Hepatocyte (in vitro differentiated cells): ENCODE data around the gene LRRC75B. TPM values are rescaled to one million over a fixed set of nuclear protein-coding genes. Genes with fewer than 3 reads are reported as not detected.

ENCODE experiments used
- DNase-seq: peaks from one replicate; pipeline ENCODE4 v3.0.0-alpha.2; 2016; ENCODE audit warnings: low spot score
- H2AFZ ChIP-seq: fragments of 200-600 bp; sonication (generic); 2 replicates; pipeline ENCODE4 v1.6.0; 2016; ENCODE audit warnings: antibody characterized with exemption, mild to moderate bottlenecking
- H3K27ac ChIP-seq: fragments of 200-600 bp; sonication (generic); 2 replicates; pipeline ENCODE4 v1.5.1; 2016; ENCODE audit warnings: mild to moderate bottlenecking
- H3K27me3 ChIP-seq: fragments of 200-600 bp; sonication (generic); 2 replicates; pipeline ENCODE4 v1.6.1; 2016
- H3K36me3 ChIP-seq: fragments of 200-600 bp; sonication (generic); replicated peaks from 2 replicates; pipeline ENCODE4 v1.5.1; 2016; ENCODE audit warnings: low read depth; ENCODE audit not compliant: insufficient read depth
- H3K4me1 ChIP-seq: fragments of 200-600 bp; sonication (generic); 2 replicates; pipeline ENCODE4 v1.5.1; 2016; ENCODE audit warnings: mild to moderate bottlenecking, moderate library complexity; ENCODE audit not compliant: insufficient read depth
- H3K4me2 ChIP-seq: fragments of 200-600 bp; sonication (generic); 2 replicates; pipeline ENCODE4 v1.6.0; 2016
- H3K4me3 ChIP-seq: fragments of 200-600 bp; sonication (generic); 2 replicates; pipeline ENCODE4 v1.5.1; 2016; ENCODE audit warnings: mild to moderate bottlenecking
- H3K79me2 ChIP-seq: fragments of 200-600 bp; sonication (generic); 2 replicates; pipeline ENCODE4 v1.6.0; 2017; ENCODE audit warnings: mild to moderate bottlenecking
- H3K9me2 ChIP-seq: fragments of 200-600 bp; sonication (generic); replicated peaks from 2 replicates; pipeline ENCODE4 v1.6.0; 2017; ENCODE audit warnings: mild to moderate bottlenecking; ENCODE audit not compliant: insufficient read depth
- H3K9me3 ChIP-seq: fragments of 200-600 bp; sonication (generic); 2 replicates; pipeline ENCODE4 v1.5.1; 2016; ENCODE audit warnings: low read depth, mild to moderate bottlenecking
- H4K20me1 ChIP-seq: fragments of 200-600 bp; sonication (generic); 2 replicates; pipeline ENCODE4 v1.6.0; 2016; ENCODE audit warnings: mild to moderate bottlenecking; ENCODE audit not compliant: insufficient read depth, poor library complexity, severe bottlenecking
- EZH2 ChIP-seq: fragments of 200-600 bp; sonication (generic); IDR thresholded peaks from 2 replicates; pipeline ENCODE4 v1.6.1; 2016; ENCODE audit warnings: antibody characterized with exemption, mild to moderate bottlenecking, borderline replicate concordance
- EZH2phosphoT487 ChIP-seq: fragments of 200-600 bp; sonication (generic); IDR thresholded peaks from one replicate; pipeline ENCODE4 v1.6.1; 2018; ENCODE audit warnings: antibody characterized with exemption, mild to moderate bottlenecking, low read depth, moderate library complexity; ENCODE audit not compliant: unreplicated experiment, severe bottlenecking
- WGBS: methylation state at CpG from one replicate; pipeline ENCODE4 v1.1.6; 2016; ENCODE audit warnings: low lambda C conversion rate; ENCODE audit errors: missing lambda C conversion rate; 5-methylcytosine and 5-hydroxymethylcytosine counted together
- polyA plus RNA-seq: library from polyadenylated mRNA; unstranded; fragments of >200 nt; fragmentation: Nextera tagmentation; extraction: Ambion mirVana; gene quantifications from 2 replicates; pipeline ENCODE4 v1.2.1, GENCODE V29; 2016
- total RNA-seq: library from RNA; depleted of rRNA; stranded (reverse); fragments of >200 nt; gene quantifications from 2 replicates; pipeline ENCODE4 v1.2.3, GENCODE V29; 2014
- TF ChIP-seq, protein P1 (sequence below): fragments of 200-600 bp; sonication (generic); IDR thresholded peaks from 2 replicates; pipeline ENCODE4 v1.5.1; 2016; ENCODE audit warnings: antibody characterized with exemption, mild to moderate bottlenecking; ENCODE audit not compliant: poor library complexity

LRRC75B gene
- total and polyA plus RNA-seq, 2 experiments from 2014 or later: 19.5 to 34.5 TPM

DNA sequence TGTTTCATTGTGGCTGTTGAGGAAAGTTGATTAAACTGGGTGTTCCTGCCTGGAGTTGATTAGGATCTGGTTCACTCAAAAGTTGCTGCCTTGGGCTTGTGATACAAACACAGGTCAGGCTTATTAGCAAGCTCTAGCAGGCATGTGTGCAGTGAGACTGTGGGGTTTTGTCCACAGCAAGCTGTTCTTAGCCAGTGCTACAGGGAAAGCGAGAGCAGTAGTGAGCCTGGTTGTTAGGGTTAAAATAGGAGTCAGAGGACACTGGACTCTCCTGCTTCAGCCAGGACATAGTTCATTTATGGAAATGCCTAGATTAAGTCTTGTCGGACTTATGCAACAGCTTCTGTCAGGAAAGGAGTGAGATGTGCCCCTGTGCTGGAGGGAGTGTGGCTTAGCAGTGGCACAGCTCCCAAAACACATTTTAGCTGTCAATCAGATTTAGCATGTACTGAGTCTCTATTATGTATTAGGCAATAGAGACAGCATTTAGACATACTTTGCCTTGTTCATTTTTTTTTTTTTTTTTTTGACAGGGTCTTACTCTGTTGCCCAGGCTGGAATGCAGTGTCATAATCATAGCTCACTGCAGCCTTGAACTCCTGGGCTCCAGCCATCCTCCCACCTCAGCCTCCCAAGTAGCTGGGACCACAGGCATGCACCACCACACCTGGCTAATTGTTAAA lies 28.4 kb downstream of the LRRC75B start:
- Histone ChIP-seq H3K79me2 (peaks cover 92% of the 10 kb centered on the region), H3K4me3 (no peak overlapping the region), H2AFZ (no peak overlapping the region), H3K4me1 (peaks cover 12% of the 10 kb centered on the region), H3K4me2 (peak overlapping the region; percentile 37), H3K27me3 (no peaks in the 10 kb centered on the region), H3K9me2 (no peaks in the 10 kb centered on the region), H4K20me1 (peaks cover 39% of the 10 kb centered on the region), H3K9me3 (no peaks in the 10 kb centered on the region), H3K36me3 (no peaks in the 10 kb centered on the region), H3K27ac (peak overlapping the region; percentile 72)
- DNase-seq: peak; percentile 36
- TF ChIP-seq EZH2: no peak
- TF ChIP-seq, protein P1, sequence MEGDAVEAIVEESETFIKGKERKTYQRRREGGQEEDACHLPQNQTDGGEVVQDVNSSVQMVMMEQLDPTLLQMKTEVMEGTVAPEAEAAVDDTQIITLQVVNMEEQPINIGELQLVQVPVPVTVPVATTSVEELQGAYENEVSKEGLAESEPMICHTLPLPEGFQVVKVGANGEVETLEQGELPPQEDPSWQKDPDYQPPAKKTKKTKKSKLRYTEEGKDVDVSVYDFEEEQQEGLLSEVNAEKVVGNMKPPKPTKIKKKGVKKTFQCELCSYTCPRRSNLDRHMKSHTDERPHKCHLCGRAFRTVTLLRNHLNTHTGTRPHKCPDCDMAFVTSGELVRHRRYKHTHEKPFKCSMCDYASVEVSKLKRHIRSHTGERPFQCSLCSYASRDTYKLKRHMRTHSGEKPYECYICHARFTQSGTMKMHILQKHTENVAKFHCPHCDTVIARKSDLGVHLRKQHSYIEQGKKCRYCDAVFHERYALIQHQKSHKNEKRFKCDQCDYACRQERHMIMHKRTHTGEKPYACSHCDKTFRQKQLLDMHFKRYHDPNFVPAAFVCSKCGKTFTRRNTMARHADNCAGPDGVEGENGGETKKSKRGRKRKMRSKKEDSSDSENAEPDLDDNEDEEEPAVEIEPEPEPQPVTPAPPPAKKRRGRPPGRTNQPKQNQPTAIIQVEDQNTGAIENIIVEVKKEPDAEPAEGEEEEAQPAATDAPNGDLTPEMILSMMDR: no peak
- TF ChIP-seq EZH2phosphoT487: no peak
- WGBS: 57% methylated on average over 2 of the region's 2 CpGs

- peaks cover 39% of the 10 kb centered on the region for H4K20me1 ChIP-seq
- TF ChIP-seq EZH2 (no peak), EZH2phosphoT487 (no peak)
- TF ChIP-seq, protein P1: no peak
- H3K4me2 ChIP-seq: no peak overlapping the region
These were observed 29.6 kb downstream of the LRRC75B start for GRCh38 chr22:24563246-24563645.

DNA sequence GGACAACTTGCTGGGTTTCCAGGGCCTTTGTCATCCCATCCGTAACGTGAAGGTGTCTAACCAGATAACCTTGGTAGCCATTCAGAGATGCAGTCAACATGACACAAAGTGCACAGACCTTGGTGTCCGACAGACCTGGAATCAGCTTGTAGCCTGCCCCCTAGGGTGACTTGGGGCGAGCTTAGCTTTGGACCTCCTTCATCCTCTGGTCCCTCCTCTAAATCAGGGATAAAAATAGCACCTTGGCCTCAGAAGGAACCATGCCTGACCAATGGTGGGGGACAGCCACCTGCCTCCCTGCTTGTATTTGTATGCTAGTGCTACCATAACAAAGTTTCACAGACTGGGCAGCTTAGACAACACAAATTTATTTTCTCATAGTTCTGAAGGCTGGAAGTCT lies 33.4 kb downstream of the LRRC75B start:
- WGBS: 86% methylated on average over 4 of the region's 4 CpGs
- no peaks in the 10 kb centered on the region for H3K9me3 ChIP-seq
- H4K20me1 ChIP-seq: peaks cover 24% of the 10 kb centered on the region
- H2AFZ ChIP-seq: no peak overlapping the region
- no peak overlapping the region for H3K27ac ChIP-seq
- H3K4me3 ChIP-seq: no peak overlapping the region
- DNase-seq: no peak
- TF ChIP-seq EZH2: no peak
- TF ChIP-seq EZH2phosphoT487: no peak
- TF ChIP-seq, protein P1: no peak
- H3K4me1 ChIP-seq: peaks cover 16% of the 10 kb centered on the region
- H3K4me2 ChIP-seq: no peak overlapping the region
- H3K79me2 ChIP-seq: peaks cover 85% of the 10 kb centered on the region
- H3K36me3 ChIP-seq: no peaks in the 10 kb centered on the region
- H3K27me3 ChIP-seq: no peaks in the 10 kb centered on the region
- H3K9me2 ChIP-seq: no peaks in the 10 kb centered on the region

More at GRCh38 chr22:24563246-24563645, 29.6 kb downstream of the LRRC75B start:
- no peak overlapping the region for H2AFZ ChIP-seq
- 98% methylated on average over 2 of the region's 2 CpGs for WGBS
- DNase-seq: no peak
- no peak overlapping the region for H3K27ac ChIP-seq
- peaks cover 12% of the 10 kb centered on the region for H3K4me1 ChIP-seq
- H3K4me3 ChIP-seq: no peak overlapping the region
- H3K9me2 ChIP-seq: no peaks in the 10 kb centered on the region
- H3K36me3 ChIP-seq: no peaks in the 10 kb centered on the region
- H3K9me3 ChIP-seq: no peaks in the 10 kb centered on the region
- no peaks in the 10 kb centered on the region for H3K27me3 ChIP-seq
- peaks cover 97% of the 10 kb centered on the region for H3K79me2 ChIP-seq
